ENCODE measurements around the gene ERCC3.
"Not testable (repeated sequence)": the region's sequence is repeated elsewhere in the genome, so short reads cannot be mapped to it uniquely, and the experiment has no call there.

Gene ERCC3

GRCh38 chr2:127225186-127225960 lies 68.6 kb downstream of the ERCC3 start:
- Histone ChIP-seq H3K4me2 (ENCODE audit: low read length) (no peak overlapping the region), H3K79me2 (no peaks in the 10 kb centered on the region), H3K9ac (no peak overlapping the region), H3K4me3 (ENCODE audit: low read depth, low read length) (no peak overlapping the region), H3K4me1 (peaks cover 12% of the 10 kb centered on the region), H3K36me3 (ENCODE audit: control insufficient read depth, insufficient read depth, low read length) (no peaks in the 10 kb centered on the region), H3K27ac (no peak overlapping the region), H2AFZ (no peak overlapping the region), H3K9me3 (ENCODE audit: control insufficient read depth, low read length) (no peaks in the 10 kb centered on the region), H3K27me3 (ENCODE audit: control insufficient read depth, insufficient read depth, low read length) (no peaks in the 10 kb centered on the region)
- no peak for TF ChIP-seq CTCF (IDR thresholded peaks at IDR 0.05)

- peaks cover 12% of the 10 kb centered on the region for H3K4me1 ChIP-seq
- not testable (repeated sequence) for H3K79me2 ChIP-seq; H2AFZ ChIP-seq; H3K4me2 ChIP-seq (ENCODE audit: low read length); H3K36me3 ChIP-seq (ENCODE audit: control insufficient read depth, insufficient read depth, low read length); H3K9me3 ChIP-seq (ENCODE audit: control insufficient read depth, low read length); H3K9ac ChIP-seq; H3K27ac ChIP-seq; H3K27me3 ChIP-seq (ENCODE audit: control insufficient read depth, insufficient read depth, low read length); H3K4me3 ChIP-seq (ENCODE audit: low read depth, low read length)
Measured at GRCh38 chr2:127224135-127224534, 69.8 kb downstream of the ERCC3 start.

- no peak for TF ChIP-seq CTCF (IDR thresholded peaks at IDR 0.05)
- H3K27me3 ChIP-seq (ENCODE audit: control insufficient read depth, insufficient read depth, low read length) = no peaks in the 10 kb centered on the region
- no peaks in the 10 kb centered on the region for H3K79me2 ChIP-seq
- H3K4me3 ChIP-seq (ENCODE audit: low read depth, low read length) = no peak overlapping the region
- H3K27ac ChIP-seq = no peak overlapping the region
- no peak overlapping the region for H2AFZ ChIP-seq
- H3K36me3 ChIP-seq (ENCODE audit: control insufficient read depth, insufficient read depth, low read length) = no peaks in the 10 kb centered on the region
- no peak overlapping the region for H3K9ac ChIP-seq
- no peaks in the 10 kb centered on the region for H3K9me3 ChIP-seq (ENCODE audit: control insufficient read depth, low read length)
- H3K4me1 ChIP-seq = peaks cover 7% of the 10 kb centered on the region
- H3K4me2 ChIP-seq (ENCODE audit: low read length) = no peak overlapping the region
Measured at GRCh38 chr2:127220768-127221527, 73.0 kb downstream of the ERCC3 start.

GRCh38 chr2:127220102-127220767 lies 73.7 kb downstream of the ERCC3 start, which contains the start of gene CYP27C1:
CYP27C1 (minus strand) TSS chr2:127220299; CDS start chr2:127220270, 29 bp downstream.
- TF ChIP-seq CTCF (IDR thresholded peaks at IDR 0.05) = no peak
- H2AFZ ChIP-seq = peak within 1 kb of the TSS; percentile 70
- H3K9ac ChIP-seq = no peak within 1 kb of the TSS
- peak within 1 kb of the TSS; percentile 68 for H3K4me2 ChIP-seq (ENCODE audit: low read length)
- H3K27me3 ChIP-seq (ENCODE audit: control insufficient read depth, insufficient read depth, low read length) = no peaks in the 10 kb centered on the region
- peaks cover 5% of the 10 kb centered on the region for H3K4me1 ChIP-seq
- peak within 1 kb of the TSS; percentile 29 for H3K4me3 ChIP-seq (ENCODE audit: low read depth, low read length)
- no peak within 1 kb of the TSS for H3K27ac ChIP-seq
- H3K9me3 ChIP-seq (ENCODE audit: control insufficient read depth, low read length) = no peaks in the 10 kb centered on the region
- H3K36me3 ChIP-seq (ENCODE audit: control insufficient read depth, insufficient read depth, low read length) = no peaks in the 10 kb centered on the region
- H3K79me2 ChIP-seq = no peaks in the 10 kb centered on the region

Measured in parathyroid adenoma (tissue), 2 donors.